GM18519 (cell line): ENCODE measurements around the gene ASB18.

Source experiments
- ATAC-seq: cut with Tn5 transposase; IDR thresholded peaks from one replicate; pipeline ENCODE4 v1.9.1; 2021; ENCODE audit warnings: mild to moderate bottlenecking, moderate library complexity; ENCODE audit not compliant: unreplicated experiment, low FRiP score

The ASB18 gene

GRCh38 chr2:236242057-236242495, 22.1 kb downstream of the ASB18 start:
- ATAC-seq: no peak

DNA sequence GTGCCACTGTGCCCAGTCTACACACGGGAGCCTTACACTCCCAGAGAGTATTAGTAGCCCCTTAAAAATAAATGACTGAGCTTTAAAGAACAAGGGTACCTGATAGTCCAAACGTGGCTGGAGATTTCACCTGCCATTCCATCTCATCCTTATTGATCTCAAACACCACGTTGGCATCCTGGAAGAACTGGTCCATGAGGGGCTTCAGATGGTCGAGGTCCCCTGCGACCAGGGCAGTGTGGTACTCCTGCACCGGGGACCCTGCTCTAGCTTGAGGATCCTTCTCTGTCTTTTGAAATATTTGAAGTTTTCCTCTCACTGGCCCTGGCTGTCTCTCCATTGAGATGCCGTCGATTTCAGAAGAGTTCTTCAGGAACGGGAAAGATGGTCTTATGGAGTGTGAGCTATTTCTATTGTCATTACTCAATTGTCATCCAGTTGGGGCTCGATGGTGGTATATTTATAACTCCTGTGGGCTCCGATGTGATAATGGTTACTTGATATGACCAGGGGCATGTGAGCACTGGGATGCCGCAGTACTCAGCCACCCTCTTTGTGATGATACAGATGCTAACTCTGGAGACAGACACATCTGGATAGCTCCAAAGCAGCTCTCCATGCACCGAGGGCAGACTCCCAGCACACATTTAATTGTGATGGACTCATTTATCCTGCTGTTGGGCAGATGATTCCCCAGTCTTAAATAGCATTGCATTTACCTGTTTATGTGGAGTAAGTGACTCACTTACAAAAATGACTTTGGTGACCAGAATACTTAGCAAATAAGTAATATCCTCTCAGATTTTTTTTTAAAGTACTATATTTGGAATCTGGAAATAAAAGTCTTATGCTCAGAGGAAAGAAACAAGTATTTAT, 22.8 kb downstream of the ASB18 start:
- ATAC-seq: no peak

GRCh38 chr2:236240228-236240990, 23.8 kb downstream of the ASB18 start:
- no peak for ATAC-seq

DNA sequence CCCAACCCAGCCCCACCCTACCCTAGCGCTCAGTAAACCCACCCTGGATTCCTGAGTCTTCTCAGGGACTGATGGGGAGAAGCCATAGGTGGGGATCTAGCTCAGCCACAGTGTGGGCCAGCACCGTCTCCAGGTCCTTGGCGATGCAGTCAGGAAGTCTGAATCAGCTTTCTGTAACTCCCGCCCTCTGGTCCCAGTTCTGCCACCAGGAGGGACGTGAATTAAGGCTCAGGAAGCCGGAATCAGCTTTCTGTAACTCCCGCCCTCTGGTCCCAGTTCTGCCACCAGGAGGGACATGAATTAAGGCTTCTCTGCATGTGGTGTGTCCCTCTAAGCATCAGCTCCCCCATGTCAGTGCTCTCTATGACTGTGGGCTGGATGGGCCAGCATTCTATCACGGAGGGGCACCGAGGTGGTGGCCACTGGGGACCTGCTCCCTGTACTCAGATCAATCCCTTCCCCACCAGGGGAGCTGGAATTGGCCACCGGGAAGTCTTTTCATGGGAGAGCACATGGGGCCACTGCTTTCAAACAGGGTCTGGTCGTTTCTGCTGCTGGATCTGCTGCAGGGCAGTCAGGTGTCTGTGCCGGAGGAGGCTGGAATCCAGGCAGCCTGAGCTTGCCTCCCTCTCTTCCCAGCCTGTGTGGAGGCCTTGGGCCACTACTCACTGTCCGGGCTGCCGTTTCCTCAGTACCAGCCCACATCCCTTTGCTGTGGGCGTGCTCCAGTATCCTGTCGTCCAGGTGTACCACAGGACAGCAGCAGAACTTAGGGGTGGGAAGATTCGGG, 24.7 kb downstream of the ASB18 start:
- ATAC-seq: no peak

GRCh38 chr2:236238751-236239150, 25.5 kb downstream of the ASB18 start:
- ATAC-seq: no peak

GRCh38 chr2:236237468-236238190, 26.6 kb downstream of the ASB18 start:
- no peak for ATAC-seq

- ATAC-seq: no peak
Observed at GRCh38 chr2:236236559-236237452, 27.4 kb downstream of the ASB18 start.

GRCh38 chr2:236229186-236229585, 35.0 kb downstream of the ASB18 start:
- no peak for ATAC-seq

DNA sequence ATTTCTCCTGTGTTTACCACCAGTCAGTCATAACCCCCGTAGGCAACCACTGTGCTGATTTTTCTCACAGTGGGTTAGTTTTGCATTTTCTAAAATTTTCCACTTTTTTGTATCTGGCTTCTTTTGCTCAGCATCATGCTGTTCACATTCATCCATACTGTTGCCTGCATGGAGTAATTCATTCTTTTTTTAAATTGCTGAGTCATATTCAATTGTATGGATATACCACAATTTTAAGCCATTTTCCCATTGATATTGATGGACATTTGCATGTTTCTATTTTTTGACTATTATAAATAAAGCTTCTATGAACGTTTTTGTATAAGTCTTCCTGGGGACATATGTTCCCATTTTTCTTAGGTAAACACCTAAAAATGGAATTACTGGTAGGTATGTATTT, 40.5 kb downstream of the ASB18 start:
- no peak for ATAC-seq

DNA sequence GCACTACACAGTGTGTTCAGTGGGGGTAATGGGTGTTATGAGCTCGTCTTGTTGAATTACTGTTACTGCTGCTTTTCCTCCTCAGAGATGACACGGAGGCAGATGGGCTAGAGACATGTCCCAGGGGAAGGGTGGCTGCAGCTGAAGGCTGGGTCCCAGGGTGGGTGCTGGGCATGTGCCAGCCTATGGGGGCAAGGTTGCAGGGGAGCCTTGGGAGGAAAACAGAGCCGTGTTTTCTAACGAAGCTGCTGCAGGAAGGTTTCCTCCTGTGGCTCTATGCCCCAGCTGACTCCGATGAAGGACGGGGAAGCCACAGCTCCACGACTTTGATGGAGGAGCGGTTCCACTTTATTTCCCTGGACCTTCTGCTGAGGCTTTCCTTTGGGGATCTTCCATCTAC, 42.4 kb downstream of the ASB18 start:
- ATAC-seq: no peak

GRCh38 chr2:236219411-236219810, 44.8 kb downstream of the ASB18 start:
- ATAC-seq: no peak

DNA sequence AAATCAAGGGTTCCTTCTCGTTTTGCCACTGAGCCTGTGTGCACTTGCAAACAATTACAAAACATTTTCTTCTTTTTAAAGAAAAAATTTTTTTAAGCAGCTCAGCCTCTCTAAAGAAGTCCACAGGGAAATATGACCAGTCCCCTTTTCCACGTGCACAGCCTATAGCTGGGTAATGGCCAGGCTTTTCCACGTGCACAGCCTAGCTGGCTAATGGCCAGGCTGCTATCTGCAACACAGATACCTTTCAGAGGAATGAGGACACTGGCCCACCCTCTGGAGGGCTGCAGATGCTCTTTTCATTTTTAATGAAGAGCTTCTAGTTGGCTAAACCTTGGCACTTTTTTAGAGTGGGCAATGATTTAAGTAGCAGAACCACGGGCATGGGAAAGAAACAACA, 46.3 kb downstream of the ASB18 start:
- no peak for ATAC-seq

DNA sequence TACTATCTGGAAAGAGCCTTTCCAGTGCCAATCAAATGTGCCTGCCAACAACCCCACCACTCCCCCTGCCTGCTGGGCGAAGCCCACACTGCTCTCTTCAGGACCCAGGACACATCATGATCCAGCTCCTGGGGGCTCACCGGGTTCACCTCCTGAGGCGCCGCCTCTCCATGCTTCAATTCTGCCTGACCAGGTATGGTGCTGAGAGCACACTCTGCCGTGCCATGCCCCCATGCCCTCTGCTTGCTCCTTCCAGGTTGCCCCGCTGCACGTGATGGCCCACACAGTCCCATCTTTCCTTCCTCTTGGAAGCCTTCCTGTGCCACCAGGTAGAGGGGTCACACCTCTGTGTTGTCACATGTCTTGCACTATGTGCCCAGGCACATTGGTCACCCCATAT, 47.5 kb downstream of the ASB18 start:
- ATAC-seq: no peak

GRCh38 chr2:236215761-236216333, 48.4 kb downstream of the ASB18 start:
- no peak for ATAC-seq

- ATAC-seq: no peak
Observed at GRCh38 chr2:236215196-236215595, 49.0 kb downstream of the ASB18 start.

DNA sequence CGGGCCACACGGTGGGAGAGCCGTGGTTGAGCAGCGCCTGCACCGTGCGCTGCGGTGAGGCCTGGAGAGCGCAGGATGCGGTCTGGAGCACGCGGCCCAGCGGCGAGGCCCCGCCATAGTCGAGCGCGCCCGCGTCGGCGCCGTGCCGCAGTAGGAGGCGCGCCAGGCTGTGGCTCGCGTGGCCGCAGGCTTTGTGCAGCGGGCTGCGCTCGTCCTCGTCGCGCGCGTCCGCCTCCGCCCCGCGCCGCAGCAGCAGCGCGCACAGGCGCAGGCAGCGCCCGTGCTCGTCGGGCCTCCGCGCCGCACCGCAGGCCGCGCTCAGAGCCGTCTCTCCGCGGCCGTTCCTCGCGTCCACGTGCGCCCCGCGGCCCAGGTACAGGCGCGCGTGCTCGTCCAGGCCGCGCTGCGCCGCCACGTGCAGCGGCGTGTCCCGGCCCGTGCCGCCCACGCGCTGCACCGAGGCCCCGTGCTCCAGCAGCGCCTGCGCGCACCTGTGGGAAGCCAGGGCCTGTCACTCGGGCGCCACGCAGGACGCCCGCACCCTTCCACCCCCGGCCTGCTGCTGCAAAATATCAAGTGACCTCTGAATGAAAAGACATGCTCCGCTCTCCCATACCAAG, 49.7 kb downstream of the ASB18 start:
- ATAC-seq: no peak

GRCh38 chr2:236211296-236211695, 52.9 kb downstream of the ASB18 start:
- no peak for ATAC-seq

DNA sequence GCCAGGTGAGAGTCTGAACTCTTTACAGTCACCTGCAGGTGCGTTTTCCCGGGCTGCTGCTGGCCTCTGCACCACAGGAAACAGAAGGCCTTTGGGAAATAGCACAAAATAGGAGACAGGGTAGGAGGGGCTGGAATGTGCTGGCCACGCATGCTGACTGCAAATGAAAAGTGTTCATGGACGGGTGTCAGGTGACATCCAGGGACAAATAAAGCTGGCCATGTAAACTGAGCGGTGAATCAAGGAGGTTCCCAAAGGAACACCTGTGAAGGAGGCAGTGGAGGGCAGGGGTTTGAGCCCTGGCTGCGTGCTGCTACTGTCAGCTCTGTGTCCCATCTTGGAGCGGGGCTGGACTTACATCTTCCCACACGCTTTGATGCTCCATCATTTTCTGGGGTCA, 53.7 kb downstream of the ASB18 start:
- no peak for ATAC-seq

GRCh38 chr2:236209996-236210395, 54.2 kb downstream of the ASB18 start:
- no peak for ATAC-seq
